Measurements from ENCODE around the gene GLT6D1.

Gene GLT6D1

DNA sequence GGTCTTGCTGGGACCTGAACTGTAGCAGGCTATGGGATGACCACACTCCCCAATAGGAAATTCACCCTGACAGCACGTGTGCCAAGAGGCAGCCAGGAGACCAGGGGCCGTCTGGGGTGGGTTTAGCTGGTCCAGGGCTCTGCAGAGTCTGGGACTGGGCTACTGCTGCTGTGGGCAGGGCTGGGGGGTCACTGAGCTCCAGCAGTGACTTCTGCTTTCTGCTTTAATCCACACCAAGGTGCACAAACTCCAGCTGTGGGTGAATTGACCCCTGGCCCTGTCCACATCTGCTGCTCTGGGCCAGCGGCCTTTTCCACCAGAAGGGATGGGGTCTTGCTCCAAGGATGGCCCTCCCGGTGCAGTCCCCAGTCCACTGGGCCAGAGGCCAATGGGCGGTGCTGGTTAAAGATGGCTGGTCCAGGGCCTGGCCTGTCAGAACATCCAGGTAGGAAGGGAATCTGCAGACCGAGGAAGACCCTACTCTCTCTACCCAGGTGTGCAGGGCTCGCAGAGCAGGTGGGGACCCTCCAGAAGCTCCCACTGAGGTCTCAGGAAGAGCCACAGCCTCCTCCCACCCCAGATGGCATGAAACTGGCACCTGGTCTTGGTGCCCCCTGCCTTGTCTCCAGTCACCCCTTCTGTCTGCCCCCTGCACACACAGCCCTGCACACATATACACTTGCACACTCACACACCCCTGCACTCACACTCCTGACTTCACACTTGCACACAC is 28.0 kb downstream of the GLT6D1 start:
- intact Hi-C loops (cut with DNase I), result no loop called here
- no peak for DNase-seq

DNA sequence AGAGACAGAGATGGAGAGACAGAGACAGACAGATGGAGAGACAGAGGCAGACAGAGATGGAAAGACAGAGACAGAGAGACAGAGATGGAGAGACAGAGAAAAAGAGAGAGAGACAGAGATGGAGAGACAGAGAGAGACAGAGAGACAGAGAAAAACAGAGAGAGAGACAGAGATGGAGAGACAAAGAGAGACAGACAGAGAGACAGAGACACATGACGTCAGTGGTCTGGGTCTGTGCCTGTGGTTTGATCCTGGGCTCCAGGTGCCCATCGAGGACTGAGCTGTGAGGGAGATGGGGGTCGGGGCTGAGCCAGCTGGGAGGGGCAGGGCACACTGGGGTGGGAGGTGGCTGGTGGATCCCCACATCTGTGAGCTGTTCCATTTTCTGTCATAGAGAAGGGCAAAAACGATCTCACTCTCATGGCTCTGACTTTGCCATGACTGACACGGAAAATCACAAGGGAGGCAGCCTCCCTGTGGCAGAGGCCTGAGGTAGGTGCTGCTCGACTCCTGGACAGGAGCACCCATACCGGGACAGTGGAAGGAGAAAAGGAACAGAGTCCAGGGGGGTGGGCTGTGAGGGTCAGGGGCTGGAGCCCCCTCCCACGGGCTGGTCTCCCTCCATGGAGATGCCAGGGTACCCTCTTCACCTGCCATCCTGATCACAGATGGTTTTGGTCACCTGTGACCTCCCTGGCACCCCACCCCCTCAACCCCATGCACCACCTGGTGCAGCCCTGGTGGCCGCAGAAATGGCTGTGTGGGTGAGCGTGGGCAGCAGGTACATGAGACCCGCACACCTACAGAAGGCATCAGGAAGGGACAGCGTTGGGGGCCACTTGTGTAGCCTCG is 28.8 kb downstream of the GLT6D1 start:
- peak in 2 of 10 donors; percentile 43 to 67 for DNase-seq
- intact Hi-C loops (cut with DNase I), result no loop called here

DNA sequence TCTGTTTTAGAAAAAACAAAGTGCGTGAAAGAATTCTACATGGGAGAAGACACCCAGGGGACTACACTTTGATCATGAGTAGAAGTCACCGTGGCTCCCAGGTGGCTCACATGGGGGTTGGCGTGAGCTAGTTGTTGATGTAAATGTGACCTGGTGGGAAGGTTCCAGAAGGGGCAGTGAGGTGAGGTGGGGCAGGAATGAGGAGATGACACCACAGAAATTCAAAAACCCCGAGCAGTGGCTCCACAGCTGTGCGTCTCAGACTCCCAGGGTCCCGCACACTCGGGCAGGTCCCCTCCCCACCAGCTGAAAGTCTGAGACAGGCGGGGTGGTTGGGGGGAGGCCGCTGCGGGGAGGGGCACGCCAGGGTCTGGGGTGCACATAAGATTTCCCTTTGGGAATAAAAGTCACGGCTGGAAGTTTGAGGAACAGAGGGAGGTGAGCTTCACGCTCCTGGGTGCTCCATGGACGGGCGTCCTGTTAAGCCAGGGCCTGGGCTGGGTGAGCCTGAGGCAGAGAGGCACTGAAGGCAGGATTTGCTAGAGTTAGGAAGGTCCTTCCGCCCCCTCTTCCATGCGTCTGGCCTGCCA is 29.9 kb downstream of the GLT6D1 start:
- intact Hi-C loops (cut with DNase I), result loop anchor here (10.0 kb wide), 1 partner anchor 515 kb away; no protein-coding TSS in a partner anchor
- DNase-seq, result peak in 2 of 10 donors; percentile 48 to 61

DNA sequence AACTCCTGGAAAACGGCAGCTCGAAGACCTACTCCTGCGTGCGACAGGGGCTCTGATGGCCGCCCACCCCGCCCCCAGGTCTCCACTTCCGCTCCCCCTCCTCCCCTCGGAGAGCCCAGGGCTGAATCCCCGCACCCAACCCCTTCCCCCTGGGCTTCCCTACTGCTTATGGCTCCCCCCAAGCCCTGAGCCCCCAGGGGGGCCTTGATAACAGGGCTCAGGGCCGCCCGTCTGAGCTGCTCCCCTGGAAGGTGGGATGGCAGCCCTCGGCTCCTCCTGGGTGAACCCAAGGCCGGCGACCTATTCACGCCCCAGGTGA is 30.4 kb downstream of the GLT6D1 start:
- intact Hi-C loops (cut with DNase I), result loop anchor here (10.0 kb wide), 1 partner anchor 516 kb away; no protein-coding TSS in a partner anchor
- DNase-seq, result peak in 1 of 10 donors; percentile 64

DNA sequence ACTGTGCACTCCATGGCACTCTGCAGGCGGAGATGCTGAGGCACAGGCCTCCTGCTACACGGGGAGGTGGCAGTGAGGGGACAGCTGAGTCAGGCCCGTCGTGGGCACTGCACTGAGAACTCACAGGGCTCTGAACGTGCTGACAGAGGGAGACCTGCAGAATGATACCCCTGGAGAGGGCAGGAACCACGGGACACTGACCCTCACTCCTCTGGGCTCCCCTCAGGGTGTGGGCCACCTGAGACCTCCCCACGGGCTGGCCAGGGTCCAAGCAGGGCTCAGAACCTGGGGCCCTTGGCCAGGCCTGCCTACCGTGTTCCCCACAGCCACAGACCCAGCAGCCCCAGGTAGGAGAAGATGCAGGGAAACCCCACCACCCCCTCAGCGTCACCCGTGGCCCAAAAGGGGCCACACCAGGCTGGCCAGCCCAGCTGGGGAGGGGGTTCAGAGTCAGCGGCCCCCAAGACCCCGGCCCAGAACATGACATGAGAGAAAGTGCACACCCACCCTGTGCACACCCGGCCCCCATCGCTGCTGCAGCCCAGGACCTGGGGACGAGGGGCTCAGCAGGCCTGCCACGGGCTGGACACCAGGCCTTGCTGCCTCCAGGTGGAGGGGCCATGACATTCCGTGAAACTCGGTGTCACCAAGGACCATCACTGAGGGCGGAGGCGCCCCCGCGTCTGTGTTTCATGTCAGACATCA is 30.9 kb downstream of the GLT6D1 start:
- peak in 2 of 10 donors; percentile 81 to 82 for DNase-seq
- intact Hi-C loops (cut with DNase I), result loop anchor here (10.0 kb wide), 1 partner anchor 516 kb away; no protein-coding TSS in a partner anchor

DNA sequence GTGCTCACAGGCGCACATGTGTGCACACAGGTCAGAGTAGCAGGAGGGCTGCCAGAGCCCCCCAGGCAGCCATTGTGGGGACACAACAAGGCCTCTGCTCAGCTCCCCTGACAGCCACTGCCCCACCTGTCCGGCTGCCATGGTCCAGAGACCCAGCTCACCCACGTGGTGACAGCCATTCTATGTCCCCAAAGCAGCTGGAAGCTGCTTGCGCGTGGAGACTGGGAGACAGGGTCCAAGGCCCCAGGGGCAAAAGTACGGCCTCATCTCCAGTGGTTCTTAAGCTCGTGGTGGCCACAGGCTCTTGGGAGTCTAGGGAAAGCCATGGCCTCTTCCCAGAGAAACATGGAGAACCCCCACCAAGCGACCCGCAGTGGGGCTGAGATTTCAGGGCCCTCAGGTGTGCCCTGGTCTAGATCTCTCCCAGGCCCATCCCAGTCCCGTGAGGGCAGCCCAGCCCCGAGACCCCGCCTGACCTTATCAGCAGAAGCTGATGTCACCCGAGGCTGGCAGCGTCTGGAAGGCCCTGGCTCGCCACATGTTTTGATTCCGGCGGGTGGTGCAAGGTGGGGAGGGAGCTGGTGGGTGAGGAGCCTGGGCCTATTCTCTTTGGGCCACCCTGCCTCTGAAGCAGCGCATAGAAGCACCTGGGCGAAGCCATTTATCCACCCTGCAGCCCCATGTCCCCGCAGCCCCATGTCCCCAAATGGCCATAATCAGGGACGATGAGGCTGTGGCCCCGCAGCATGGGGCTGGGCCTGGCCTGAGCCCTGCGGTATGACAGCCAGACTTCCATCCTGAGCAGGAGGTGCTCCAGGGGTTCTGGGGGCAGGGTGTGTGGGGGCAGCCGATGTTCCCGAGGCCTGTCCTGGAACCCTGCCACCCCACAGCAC is 31.7 kb downstream of the GLT6D1 start:
- intact Hi-C loops (cut with DNase I), result loop anchor here (10.0 kb wide), 1 partner anchor 517 kb away; no protein-coding TSS in a partner anchor
- DNase-seq, result peak in 2 of 10 donors; percentile 77 to 79

DNA sequence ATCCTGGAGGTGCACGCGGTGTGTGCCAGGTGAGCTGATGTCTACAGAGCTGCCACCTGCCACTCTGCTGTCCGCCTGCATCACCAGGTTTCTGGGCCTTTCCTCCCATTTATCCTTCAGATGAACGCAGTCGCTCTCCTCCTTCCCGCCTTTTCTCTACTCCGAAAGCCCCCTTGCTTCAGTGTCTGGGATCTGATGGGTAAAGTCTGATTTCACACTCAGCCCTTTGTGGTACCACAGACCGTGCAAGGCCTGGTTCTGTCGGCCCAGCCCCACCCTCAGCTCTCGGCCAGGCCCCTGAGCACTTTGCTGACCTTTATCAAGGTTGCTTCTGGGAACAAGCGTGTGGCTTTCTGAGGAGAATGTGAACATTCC is 32.5 kb downstream of the GLT6D1 start:
- intact Hi-C loops (cut with DNase I), result loop anchor here (10.0 kb wide), 1 partner anchor 518 kb away; no protein-coding TSS in a partner anchor
- peak in 1 of 10 donors; percentile 58 for DNase-seq

DNA sequence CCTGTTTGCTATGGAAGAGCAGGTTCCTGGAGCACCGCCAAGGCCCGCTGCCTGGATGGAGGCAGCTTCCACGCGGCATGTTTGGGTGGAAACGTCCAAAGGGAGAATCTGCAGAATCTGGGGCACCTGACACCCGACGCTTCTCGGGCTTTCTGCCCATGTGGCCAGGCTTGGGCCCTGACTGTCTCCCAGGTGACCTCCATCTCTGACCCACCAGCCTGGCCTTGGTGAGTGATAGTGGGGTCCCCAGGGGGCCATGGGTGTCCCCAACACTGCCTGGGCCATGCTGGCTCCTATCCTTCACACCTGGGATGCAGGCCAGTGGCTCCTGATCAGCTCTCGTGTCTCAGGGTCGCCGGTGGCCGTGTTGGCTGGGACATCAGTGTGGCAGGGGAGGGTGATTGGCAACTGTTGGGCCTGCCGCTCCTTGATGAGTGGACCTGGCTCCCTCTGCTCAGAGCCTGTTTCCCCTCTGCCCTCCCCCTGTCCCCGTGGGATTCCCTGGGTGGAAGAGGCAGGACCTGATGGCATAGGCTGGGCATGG is 34.0 kb downstream of the GLT6D1 start:
- intact Hi-C loops (cut with DNase I), result loop anchor here (10.0 kb wide), 1 partner anchor 519 kb away; no protein-coding TSS in a partner anchor
- peak in 7 of 10 donors; percentile 33 to 89 (median 60) for DNase-seq

DNA sequence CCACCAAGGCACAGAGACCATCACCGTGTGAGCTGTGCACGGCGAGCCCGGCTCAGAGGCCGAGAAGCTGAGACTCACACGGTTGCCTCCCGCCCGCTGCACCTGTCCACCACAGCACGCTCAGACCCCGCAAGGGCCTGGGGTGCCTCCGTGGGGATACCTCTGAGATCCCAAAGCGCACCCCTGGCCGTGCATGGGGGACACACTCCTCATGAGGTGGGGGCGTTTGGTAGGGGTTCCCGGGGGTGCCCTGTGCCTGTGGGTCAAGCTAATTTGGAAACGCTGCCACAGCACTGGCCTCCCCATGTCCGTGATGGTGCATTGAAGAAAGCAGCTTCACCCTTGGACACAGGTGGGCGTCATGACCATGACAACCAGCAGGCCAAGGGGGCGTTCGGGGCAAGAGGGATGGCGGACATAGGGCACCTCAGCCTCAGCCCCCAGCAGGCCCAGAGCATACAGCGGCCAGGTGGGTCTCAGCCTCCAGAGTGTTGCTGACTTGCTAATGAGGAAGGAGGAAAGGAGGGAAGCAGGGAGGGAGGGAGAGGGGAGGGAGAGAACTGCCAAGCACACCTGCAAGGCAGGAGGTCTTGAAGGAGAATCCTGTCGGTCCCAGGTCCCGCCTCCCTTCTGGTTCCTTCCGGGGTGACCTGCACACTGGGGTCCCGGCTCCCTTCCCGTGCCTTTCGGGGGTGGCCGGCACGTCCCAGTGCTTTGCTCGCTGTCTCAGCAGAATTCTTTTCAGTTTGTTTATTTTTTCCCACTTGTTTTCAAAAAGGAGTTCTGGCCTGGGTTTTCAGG is 34.7 kb downstream of the GLT6D1 start:
- peak in 3 of 10 donors; percentile 67 to 85 (median 83) for DNase-seq
- intact Hi-C loops (cut with DNase I), result loop anchor here (10.0 kb wide), 1 partner anchor 520 kb away; no protein-coding TSS in a partner anchor

DNA sequence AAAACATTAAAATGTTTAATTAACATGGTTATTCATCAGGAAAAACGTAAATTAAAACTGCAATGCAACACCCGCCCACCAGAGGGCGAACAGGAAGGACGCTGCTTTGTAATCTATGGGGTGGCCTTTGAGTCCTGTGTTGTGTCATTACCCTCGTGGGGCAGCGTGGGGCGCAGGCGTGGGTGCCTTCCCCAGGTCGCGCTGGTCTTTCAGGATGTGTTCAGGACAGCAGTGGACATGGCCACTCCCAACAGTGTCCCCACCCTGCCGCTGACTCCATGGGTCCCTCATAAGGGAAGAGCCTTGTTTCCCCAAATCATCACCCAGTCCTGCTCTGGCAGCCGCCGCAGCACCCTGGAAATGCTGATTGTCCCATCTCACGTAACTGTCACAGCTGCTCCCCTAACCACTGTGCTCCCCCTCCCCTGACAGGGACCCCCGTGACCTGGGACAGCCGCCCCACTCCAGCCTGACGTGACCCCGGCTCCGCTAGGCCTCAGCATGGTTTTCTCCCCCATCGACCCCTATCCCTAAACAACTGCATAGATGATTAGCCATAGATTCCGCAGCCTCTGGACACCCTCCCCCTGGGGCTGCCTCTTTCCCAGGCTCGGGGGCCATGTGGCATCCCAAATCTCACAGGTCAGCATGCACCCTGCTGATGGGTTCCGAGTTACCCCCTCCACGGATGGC is 36.4 kb downstream of the GLT6D1 start:
- peak in 6 of 10 donors; percentile 32 to 71 (median 54) for DNase-seq
- intact Hi-C loops (cut with DNase I), result loop anchor here (10.0 kb wide), 1 partner anchor 522 kb away; no protein-coding TSS in a partner anchor

DNA sequence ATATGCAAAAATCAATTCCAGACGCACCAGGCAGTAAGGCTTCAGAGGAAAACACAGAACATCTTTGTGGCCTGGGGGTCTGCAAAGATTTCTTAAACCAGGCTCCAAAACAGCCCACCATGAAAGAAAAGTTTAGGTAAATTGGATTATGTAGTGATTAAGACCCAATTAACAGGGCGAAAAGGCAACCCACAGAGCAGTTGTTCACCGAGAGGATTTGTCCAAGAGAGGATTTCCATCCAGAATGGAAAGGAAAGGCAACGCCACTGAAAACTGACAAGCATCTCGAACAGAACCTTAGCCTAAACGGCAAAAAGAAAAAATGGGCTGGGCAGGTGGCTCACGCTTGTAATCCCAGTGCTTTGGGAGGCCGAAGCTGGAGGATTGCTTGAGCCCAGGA is 37.4 kb downstream of the GLT6D1 start:
- intact Hi-C loops (cut with DNase I), result loop anchor here (10.0 kb wide), 1 partner anchor 523 kb away; no protein-coding TSS in a partner anchor
- DNase-seq, result no peak

DNA sequence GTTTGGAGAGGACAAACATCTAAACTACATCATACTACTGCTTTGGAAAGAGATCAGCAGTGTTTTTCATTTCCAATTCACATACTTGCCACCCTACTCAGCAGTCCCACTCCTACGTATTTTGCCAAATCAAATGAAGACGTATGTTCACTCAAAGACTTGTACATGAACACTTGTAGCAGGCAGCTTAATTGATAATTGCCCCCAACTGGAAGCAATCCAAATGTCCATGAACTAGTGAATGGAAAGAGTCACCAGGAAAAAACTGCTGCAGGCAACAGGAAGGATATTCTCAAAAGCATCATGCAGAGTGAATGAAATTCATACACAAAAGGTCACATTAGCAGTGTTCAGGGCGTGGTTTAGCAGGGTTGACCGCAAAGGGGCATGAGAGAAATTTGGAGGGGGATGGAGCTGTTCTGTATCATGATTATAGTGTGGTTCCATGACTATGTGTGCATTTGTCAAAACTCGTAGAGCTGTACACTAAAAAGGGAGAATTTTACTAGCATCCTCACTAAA is 39.0 kb downstream of the GLT6D1 start:
- intact Hi-C loops (cut with DNase I), result loop anchor here (10.0 kb wide), 1 partner anchor 524 kb away; no protein-coding TSS in a partner anchor
- DNase-seq, result no peak

DNA sequence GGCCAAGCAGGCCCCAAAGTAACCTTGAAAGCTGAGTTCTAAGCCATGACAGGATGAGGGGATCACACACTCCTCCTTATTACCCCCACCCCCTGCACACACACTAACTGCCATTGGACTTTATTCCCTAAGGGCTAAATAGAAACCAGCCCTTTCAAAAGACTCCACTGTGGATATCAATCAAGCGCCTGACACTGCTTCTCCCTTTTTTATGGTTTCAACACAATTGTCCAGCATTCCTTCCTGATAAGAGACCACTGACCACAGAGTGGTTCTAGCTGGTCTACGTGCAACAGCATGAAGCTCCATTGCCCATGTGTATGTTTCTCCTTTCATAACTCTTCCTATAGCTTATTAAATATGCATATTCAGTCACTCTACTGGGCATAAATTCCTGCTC is 43.1 kb downstream of the GLT6D1 start:
- no peak for DNase-seq
- intact Hi-C loops (cut with DNase I), result no loop called here

DNA sequence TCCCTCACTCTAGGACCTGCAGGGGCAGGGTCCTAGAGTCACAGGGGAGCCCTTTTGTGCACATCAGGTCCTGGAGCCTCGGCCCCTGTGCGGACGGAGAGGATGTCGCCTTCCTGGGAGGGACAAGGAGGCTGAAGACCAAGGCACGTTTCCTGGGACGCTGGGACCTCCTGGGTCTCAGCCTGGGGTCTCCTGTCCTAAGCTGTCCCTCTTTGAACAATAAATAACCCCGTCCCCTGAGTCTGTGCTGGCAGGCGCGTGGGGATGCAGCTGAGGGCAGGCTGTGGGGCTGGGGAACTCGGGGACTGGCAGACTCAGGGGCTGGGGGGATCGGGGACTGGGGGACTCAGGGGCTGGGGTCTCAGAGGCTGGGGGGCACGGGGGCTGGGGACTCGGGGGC is 46.7 kb downstream of the GLT6D1 start:
- peak in 1 of 10 donors; percentile 55 for DNase-seq
- intact Hi-C loops (cut with DNase I), result no loop called here

DNA sequence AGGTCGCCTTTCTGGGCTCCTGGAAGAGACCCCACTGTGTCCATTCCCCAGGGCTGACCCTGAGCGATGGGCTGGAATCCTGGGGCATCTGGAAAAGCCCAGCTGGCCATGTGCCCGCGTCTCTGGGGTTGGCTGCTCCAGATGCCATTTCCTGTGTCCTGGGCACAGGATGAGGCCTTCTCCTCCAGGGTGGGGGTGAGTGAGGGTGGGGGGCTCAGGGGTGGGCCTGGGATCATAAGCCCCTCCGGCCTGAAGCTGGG is 47.1 kb downstream of the GLT6D1 start:
- no peak for DNase-seq
- intact Hi-C loops (cut with DNase I), result no loop called here

DNA sequence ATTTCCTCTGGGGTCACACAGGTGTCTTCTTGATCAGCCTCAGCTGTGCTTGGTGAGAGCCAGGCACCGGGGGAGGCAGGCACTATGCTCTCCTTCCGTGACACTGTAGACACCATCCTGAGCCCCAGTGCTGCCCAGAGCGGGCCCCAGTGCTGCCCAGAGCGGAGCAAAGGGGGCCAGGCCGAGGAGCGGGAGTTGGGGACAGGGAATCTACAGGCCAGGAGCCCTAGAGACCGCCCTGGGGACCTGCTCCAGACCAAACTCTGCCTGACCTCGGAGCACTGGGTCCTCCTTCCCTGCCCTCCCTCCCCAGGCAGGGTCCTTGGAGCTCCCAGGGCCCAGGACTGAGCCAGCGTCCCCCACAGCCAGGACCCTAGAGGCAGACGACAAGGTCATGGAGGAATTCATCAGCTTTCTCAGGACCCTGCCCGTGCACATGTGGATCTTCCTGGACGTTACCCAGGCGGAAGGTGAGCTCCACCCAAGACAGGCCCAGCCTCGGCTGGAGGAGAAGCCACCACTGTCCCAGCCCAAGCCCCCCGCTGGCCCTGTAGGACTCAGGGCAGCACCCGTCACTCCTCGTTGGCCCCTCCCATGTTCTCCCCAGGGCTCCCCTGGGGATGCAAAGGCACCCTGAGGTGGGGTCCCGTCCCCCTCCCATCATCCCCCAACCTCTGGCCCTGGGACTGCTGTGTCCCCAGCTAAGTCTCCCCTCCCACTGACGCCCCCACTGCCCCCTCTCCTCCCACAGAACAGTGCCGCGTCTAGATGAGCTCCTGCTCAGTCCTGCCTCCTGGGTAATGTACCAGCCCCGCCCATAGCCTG is 47.6 kb downstream of the GLT6D1 start:
- intact Hi-C loops (cut with DNase I), result no loop called here
- peak in 2 of 10 donors; percentile 55 to 66 for DNase-seq

All from posterior cingulate gyrus (tissue), 11 donors.